Fibroblast of gingiva (primary cell): ENCODE data around the gene CHST15.
A peak's percentile ranks its signal among the peaks of the same experiment; 100 is the strongest.

Source experiments
- DNase-seq: peaks from one replicate; pipeline ENCODE4 v3.0.0-alpha.2; 2011; ENCODE audit warnings: low read depth

Gene CHST15

DNA sequence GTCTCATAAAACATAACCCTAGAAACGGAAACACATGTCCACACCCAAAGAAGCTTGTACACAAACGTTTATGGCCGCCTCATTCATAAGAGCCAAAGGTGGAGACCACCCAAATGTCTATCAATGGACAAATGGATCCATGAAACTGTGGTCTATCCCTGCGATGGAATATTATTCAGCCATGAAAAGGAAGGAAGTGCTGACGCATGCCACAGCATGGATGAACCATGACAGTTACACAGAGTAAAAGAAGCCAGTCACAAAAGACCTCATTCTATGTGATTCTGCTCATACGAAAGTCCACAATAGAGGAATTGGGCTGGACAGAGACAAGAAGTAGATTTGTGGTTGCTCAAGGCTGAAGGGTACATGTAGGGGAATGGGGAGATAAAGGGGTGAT is 10.8 kb downstream of the CHST15 start:
- DNase-seq = no peak

DNA sequence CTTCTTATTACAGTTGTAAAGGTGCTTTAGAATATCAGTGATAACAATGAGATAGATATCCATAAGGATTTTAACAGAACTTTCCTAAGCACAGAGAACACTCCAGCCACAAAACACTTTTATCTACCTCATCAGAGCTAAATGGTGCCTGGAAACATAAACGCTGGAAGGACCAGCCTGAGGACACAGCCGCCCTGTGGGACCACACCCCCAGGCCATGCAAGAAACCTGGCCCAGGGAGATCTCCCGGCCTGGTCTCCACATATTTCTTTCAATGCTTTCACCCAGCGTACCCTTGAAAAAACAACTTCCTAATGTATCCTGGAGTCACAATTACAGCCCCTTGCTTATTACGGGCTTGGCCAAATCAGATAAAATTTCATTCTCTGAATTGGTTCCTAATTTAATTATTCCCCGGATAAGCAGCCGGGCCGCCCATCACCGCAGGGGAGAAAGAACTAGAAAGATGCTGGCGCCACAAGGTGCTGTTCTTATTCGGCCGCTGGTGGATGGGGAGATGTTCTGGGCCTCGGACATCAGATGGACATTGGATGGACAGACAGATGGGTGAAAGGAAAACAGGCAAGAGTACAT is 11.8 kb downstream of the CHST15 start:
- DNase-seq = no peak

DNA sequence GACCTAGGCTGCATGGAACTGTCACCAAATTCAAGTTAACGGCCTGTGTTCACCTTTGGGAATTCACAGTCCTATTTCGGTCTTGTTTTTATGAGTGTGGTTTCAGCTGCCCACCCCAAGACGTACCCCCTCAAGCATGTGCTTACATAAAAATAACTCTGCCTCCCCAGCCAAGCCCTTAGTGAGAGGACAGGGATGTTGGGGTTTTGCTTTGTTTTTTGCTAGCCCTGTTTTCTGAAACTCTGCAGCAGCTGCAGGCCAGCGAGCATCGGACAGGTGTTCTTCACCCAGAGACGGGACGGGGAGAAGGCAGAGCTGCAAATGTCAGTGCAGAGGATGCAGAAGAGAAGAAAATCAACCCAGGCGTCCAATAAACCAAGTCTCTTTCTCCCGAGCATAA is 13.5 kb downstream of the CHST15 start:
- DNase-seq = no peak

DNA sequence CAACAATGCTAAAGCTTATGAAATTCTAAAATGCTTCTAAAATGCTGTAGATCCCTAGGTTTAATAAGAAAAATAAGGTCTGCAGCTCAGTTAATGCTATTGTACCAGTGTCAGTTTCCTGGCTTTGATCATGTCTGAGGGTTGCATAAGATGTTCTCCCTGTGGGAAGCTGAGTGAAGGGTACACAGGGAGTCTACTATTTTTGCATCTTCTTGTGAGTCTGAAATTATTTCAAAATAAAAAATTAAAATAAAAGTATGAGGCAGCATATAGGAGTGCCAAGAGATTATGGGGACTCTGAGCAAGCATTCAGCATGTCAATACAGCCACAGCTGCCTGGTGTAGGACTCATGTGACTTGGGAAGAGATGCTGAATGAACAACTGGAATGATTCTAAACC is 14.7 kb downstream of the CHST15 start:
- no peak for DNase-seq

DNA sequence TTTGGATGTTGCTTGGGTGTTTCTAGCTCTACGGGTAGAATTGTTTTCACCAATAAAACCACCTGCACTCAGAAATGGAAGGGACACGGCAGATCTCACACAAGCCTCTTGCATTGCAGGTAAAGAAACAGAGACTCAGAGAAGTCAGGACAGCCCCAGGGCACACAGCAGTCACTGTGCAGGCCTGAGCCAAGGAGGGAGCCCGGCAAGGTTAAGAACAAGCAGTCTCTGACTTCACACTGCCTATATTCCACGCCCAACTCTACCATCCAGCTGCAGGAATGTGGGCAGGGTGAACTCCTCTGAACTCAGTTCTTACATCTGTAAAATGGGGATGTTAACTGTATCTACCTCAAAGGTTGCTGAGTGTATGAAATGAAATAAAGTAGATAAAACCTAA is 15.4 kb downstream of the CHST15 start:
- no peak for DNase-seq

DNA sequence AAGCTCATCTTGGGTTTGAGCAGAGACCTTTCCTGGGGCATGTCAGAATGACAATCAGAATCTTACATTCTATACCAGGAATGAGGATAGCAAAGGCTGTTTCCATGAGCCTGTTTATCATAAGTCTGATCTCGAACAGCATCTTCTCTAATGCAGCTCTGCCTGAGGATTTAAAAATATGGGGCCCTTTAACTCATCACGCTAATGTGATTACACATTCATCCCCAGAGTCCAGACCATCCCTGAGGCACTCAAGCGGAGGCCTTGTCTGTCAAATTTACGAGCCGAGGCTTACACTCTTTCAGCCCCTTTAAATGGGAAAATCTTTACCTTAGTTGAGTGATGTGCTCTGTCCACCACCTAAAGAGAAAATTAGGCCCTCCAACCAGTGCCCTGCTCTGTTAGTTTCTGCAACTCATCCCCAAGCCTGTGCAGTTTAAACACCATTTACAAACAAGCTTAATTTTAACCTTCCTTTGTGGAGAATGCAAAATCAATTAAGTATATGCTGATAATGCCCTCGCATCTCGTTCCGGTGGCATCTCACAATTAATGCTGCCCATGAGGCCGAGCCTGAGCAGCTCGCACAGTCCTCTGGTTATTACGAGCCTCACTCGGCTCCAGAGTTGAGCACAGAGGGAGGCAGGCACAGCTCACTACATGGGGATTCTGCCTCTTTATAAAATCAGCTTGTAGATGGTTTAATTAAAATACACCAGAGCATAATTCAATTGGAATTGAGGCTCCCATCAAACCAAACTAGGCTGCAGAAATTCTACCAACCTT is 16.0 kb downstream of the CHST15 start:
- no peak for DNase-seq

DNA sequence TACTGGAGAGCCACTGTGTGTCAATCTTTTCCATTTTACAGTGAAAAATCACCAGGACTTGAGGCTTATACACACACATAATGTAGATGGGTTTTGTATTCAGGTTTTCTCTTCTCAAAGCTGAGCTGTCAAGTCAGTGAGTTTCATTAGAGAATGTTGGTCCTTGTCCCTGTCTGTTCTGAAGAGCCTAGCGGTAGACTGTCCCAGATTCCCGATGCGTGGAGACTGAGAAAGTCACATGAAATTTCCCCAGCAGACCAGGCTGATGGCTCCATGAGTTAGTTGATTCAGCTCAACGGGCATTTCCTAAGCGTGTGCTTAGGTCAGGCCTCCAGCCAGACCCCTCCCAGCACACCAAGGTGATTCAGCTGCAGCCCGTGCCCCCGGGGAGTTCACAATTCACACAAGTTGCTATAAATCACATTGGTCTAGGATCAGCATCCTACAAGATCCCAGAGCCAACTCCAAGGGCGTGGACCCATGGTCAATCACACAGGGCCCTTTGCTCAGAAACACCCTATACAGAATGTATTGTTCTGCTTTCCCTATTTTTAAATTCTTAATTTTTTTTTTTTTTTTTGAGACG is 17.2 kb downstream of the CHST15 start:
- DNase-seq = no peak

DNA sequence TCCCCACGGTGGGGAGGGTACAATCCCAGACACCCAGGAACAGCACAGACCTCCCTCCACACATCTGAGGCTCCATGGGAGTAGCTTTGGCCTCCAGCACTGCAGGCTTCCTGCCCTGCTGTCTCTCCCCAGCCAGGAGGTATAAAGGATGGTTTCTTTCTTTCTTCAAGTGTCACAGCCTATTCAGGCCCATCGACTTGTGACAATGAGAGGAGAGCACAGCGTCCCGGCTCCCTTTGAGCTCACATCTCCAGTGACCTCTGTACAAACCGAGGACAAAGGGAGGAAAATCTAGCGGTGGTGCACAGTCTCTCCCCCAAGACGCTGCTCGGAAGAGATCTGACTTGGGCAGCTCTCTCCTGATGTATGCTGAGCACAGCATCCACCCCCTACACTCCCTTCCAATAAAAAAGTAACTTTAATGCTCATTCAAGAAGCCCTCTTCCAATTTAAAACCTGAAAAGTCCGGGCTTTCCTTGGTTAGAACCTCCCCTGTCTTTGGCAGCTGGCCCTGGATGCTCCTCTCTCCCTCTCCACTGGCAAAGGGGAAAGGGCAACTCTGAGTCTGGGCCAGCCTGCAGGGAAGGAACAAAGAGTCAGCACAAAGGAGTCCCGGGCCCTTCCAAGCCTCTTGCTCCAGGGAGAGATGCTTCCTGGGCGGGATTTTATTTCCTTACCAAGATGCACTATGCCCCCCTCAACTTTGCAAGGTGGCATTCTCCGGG is 18.0 kb downstream of the CHST15 start:
- peak; percentile 22 for DNase-seq

DNA sequence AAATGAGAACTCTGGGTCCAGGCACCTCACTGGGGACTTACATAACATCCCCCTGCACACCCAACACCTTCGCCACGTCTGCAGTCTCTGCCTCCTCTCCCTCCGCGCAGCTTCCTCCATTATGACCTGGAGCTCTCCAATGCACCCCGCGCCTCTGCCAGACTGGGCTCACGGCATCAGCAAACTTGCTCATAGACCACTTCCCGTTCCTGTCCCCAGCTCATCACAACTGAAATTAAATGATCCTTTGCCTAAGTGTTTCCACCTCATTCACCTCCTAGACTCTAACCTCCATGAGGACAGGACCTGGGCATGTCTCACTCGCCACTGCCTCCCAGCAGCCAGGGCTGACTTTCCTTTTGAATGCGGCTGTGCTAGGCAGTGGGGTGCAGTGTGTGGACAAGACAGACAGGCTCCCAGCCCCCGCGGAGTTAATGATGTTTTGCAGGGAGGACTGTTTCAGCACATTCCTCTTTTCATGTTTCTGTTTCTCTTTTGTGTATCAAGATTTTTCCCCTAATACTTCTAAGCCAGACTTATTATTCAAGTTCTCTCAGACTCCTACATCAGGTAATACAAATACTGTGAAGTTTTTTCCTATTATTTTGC is 18.8 kb downstream of the CHST15 start:
- DNase-seq = no peak

DNA sequence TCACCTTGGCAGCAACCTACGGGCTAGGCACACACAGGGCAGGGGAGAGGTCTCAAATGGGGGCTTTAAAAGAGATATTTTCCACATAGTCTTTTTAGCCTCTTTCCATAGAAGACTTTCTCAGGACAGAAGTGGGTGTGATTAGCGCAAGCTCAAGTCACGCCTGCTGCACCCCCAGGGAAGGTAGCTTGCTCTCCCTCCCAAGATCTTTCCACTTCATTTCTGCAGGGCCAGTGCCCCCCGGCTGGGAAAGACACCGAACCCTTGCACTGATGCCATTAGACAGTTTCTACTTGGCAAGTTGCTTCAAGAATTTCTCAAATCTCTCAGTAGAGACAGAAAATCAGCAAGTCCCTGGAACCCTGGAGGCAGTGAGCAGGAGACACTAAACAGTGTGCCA is 19.4 kb downstream of the CHST15 start:
- no peak for DNase-seq

DNA sequence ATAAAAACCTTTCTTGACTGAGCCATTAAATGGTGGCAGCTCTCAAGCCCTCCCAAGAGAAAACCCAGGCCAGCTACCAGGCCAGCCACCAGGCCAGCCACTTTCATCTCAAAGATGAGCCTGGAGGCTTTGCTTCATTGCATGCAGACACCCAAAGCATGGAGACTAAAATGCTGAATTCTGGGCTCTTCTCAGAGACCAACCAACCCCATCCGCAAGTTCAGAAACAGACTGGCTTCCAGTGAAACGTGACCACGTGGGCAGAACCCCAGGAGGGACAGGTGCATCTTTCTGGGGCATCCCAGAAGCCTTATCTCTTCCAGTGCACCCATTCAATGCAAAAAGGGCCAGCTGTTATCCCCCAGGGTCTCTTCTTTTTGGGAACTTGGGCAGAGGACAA is 20.9 kb downstream of the CHST15 start:
- DNase-seq = no peak

DNA sequence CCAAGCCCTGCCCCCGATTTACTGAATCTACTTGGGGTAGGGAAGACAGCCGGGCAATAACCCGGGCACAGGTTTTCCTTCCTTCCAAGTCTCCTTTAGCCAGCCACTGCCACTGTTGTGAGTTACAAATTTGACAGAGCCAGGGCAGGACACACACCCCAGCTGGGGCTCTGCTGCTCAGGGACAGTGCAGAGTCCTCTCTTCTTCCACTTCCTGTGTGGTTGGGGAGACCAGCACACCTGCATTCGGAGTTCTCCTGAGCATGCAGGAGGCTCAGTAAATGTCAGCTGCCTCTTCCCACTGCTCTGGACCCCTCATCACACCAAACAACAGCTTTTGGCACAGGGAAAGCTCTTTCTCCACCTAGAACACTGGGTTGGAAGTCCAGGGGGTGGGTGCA is 21.3 kb downstream of the CHST15 start:
- no peak for DNase-seq

DNA sequence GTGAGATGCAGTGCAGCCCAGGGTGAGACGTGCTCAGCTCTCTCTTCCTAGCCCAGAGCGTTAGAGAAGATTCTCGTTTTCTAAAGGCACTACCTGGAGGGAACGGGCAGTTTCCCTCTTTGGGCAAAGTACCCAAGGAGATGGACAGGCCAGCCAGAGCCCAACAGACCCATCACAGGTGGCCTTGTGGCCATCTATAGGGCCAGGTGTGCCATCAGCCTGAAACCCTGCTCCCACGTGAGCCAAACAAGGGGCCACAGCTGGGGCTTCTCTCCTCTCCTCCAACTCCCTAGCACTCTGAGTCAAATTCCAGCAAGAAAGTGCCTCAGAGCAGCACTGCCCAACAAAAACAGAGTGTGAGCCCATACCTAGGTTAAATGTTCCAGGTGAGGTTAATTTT is 22.3 kb downstream of the CHST15 start:
- no peak for DNase-seq

DNA sequence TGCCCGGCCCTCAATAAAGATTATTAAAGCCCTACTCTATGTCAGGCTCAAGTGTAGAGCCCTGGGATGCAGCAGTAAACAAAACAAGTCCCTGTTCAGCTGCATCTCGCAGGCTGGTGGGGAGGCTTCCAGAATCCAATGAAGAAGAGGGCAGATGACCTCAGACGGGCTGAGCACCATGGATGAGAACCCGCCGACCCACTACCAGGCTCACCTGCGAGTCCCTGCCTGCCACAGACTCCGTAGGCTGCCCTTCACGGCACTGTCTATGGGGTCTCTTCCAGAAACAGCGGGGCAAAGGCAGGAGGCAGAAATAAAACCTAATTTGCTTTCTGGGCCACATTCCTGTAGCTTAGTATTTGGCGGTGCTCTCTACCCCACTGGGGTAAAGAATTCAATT is 22.7 kb downstream of the CHST15 start:
- DNase-seq = no peak

DNA sequence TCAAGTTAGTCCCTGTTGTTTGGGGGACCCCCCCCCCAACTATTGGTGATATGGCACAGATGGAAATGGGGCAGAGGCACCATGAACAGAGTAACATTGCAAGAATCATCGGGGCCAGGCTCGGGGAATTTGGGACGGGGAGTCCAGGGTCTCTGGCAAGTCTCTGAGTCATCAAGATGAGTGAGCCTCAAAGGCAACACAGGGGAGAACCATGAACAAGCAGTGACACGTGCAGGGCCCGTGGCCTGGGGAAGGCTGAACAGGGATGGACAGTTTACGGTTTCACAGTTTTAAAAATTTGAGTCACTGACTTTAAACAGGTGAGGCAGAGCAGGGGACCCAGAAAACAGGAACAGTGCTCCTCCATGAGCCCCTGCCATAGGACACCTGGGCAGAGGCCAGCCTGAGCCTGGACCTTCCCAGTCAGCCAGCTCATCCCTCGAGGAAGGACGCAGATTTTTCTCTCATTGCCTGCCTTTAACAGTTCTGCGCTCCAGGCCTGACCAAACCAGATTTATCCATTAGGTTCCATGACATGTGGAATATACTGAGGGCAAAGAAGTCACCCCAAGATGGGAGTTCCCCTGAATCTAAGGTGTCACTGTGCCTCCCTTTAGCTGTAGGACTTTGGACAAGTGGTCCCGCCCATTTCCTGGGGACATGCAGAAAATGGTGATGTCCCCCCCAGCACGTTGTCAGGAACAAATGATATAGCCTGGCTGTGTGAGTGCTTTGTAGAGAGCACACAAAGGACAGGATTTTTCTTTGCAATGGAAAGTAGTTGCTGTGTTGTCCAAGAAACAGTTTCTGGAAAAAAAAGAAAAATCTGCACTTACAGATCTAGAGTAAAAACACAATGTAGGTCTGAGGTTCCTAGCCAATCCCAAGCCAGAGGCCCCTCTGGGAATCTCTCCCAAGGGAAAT is 23.8 kb downstream of the CHST15 start:
- DNase-seq = no peak

DNA sequence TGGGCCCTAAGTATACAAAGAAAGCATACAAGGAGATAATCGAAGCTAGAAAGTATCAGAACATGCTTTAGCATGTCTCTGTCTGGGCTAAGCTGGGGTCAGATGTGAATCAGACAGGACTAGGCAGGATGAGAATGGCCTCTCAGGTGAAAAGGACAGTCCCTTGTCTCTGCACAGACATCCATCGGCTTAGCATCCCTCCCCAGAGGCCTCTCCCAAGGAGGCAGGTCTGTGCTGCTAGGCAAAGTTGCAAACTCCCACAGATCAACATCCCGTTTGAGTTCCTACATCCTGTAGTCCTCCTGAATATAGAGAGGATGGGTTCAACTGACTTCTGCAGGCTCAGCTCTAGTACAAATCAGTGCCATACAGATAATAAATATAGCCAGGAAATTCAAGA is 24.5 kb downstream of the CHST15 start:
- DNase-seq = no peak

DNA sequence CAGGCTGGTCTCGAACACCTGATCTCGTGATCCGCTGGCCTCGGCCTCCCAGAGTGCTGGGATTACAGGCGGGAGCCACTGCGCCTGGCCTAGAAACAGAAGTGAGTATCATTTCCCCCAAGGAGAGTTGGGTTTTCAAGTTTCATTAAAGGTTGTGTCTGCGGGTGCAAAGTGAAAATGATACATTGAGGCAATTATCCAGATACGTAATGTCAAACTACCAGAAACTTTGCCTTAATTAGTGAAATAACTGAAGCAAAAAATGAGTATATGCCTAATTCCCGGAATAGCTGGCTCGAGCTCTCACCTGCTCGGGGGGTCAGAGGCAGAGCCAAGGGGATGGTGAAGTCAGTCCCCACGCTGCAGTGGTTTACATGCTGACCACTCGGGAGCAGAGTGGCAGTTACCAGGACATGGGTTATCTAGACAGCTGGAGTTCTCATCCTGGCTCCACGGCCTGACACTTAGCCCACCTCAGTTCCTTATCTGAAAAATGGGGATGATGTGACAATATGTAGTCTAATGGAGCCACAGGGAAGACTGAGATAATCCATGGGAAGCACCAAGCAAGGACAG is 25.5 kb downstream of the CHST15 start:
- DNase-seq = no peak

DNA sequence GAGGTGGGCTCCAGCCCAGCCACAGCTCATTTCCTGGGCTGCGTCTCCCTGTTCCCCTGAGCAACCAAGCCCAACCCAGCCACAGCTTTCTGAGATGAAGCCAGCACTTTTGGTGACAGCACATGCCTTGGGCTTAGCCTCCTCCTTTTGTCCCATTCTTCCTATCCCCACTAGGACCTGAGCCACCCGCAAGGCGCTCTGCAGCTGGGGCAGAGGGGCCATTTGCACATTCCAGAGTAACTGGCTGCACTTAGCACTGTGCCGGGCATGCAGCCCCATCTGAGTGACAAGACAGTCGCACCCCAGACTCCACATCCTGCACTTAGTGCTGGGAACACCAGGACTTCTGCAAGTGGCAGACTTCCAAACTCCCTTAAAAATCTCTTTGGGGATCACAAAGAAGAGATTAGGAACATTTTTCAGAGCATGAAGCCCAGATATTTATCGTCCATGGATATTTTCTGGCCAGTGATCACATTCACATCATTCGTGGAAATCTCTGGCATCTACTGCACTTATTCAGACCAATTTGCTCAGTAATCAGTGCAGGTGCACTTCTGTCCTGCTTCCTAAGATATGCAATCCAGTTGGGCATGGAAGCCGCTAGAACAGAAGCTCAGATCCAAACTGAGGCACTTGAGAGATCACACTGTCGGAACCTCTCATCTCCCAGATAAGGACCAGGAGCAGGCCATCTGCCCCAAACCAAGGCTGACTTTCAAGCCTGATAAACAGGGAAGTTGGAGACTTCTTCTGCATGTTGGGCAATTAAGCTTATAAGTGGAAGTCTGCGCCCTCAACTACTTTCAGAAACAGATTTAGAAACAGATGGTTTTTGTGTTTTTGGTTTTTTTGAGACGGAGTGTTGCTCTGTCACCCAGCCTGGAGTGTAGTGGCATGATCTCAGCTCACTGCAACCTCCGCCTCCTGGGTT is 26.4 kb downstream of the CHST15 start:
- DNase-seq = no peak

DNA sequence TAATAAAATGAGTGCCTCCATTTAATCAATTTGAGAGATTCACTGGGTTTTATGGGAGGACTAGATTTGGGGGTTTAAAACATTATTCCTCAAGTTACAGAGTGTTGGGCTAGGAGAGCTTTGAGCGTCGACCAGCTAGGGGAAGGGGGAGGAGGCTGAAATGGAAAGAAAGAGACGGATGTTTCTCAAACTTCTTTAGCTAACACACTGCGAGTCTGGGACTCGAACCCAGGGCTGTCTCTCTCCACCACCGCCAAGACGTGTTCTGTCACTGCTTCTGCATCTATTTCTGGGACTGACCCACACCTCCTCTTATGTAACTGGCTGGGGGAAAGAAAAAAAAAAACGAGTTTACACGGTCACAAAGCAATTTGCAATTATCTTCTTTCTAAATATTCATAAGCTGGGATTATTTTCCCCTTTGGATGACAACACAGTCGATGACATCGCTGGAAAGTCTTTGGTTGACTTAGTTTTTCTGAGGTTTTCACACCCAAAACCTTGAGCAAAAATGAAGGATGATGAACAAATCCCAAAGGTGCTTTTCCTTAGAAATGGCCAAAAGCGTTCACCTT is 27.2 kb downstream of the CHST15 start:
- DNase-seq = no peak
